Measurements from ENCODE around the gene NCMAP. TPM values are rescaled to one million over a fixed set of nuclear protein-coding genes. Genes with fewer than 3 reads are reported as not detected.
A peak's percentile ranks its signal among the peaks of the same experiment; 100 is the strongest.
"Not testable (repeated sequence)": the region's sequence is repeated elsewhere in the genome, so short reads cannot be mapped to it uniquely, and the experiment has no call there.

Gene NCMAP
- total RNA-seq, 2 experiments from 2014 or later, result 0.11 to 0.20 TPM

GRCh38 chr1:24525606-24526005 lies 30.3 kb upstream of the NCMAP start:
- Mint-ChIP-seq H3K27me3 (no peaks in the 10 kb centered on the region), H3K4me3 (no peak overlapping the region), H3K4me1 (ENCODE audit: low read depth) (peaks cover 53% of the 10 kb centered on the region), H3K27ac (no peak overlapping the region), H3K9me3 (no peaks in the 10 kb centered on the region), H3K36me3 (ENCODE audit: low read depth) (peaks cover 14% of the 10 kb centered on the region)
- intact Hi-C loops (cut with micrococcal nuclease), result no loop called here
- no peak for TF ChIP-seq CTCF (IDR thresholded peaks at IDR 0.05)
- no peak for DNase-seq
- ChIA-PET CTCF (interaction anchor here (0.9 to 9.4 kb wide), 12 partner anchors 8 to 326 kb away, joined by 4 to 110 read pairs (median 10); partner anchors contain the start of genes NIPAL3, RCAN3 and STPG1), POLR2A (interaction anchor here (1.0 to 3.5 kb wide), 7 partner anchors 9 to 37 kb away, joined by 3 to 16 read pairs (median 5); partner anchors contain the start of gene RCAN3)
- ATAC-seq, result no peak

- CTCF ChIA-PET, result interaction anchor here (0.7 to 9.4 kb wide), 18 partner anchors 8 to 327 kb away, joined by 3 to 110 read pairs (median 8); partner anchors contain the start of genes NIPAL3 and RCAN3
- no peak overlapping the region for H3K4me3 Mint-ChIP-seq
- H3K27ac Mint-ChIP-seq, result peak overlapping the region; percentile 71
- intact Hi-C loops (cut with micrococcal nuclease), result no loop called here
- DNase-seq (no peak), ATAC-seq (no peak)
- H3K27me3 Mint-ChIP-seq, result no peaks in the 10 kb centered on the region
- peaks cover 52% of the 10 kb centered on the region for H3K4me1 Mint-ChIP-seq (ENCODE audit: low read depth)
- H3K9me3 Mint-ChIP-seq, result no peaks in the 10 kb centered on the region
- POLR2A ChIA-PET, result interaction anchor here (1.0 to 3.5 kb wide), 7 partner anchors 9 to 24 kb away, joined by 3 to 16 read pairs (median 5); partner anchors contain the start of gene RCAN3
- peaks cover 15% of the 10 kb centered on the region for H3K36me3 Mint-ChIP-seq (ENCODE audit: low read depth)
- no peak for TF ChIP-seq CTCF (IDR thresholded peaks at IDR 0.05)
Observed at GRCh38 chr1:24526045-24526444, 29.8 kb upstream of the NCMAP start.

- no peak overlapping the region for H3K4me3 Mint-ChIP-seq
- DNase-seq, result peak; percentile 70
Observed at GRCh38 chr1:24526940-24527542, 28.8 kb upstream of the NCMAP start.

GRCh38 chr1:24528744-24529143 lies 27.1 kb upstream of the NCMAP start:
- peaks cover 35% of the 10 kb centered on the region for H3K36me3 Mint-ChIP-seq (ENCODE audit: low read depth)

More at GRCh38 chr1:24526940-24527542, 28.8 kb upstream of the NCMAP start:
- peak; percentile 65 for ATAC-seq
- CTCF ChIA-PET, result interaction anchor here (0.6 to 9.4 kb wide), 24 partner anchors 10 to 328 kb away, joined by 3 to 110 read pairs (median 5); partner anchors contain the start of genes NIPAL3 and RCAN3
- peak; percentile 82 for TF ChIP-seq CTCF (IDR thresholded peaks at IDR 0.05)
- intact Hi-C loops (cut with micrococcal nuclease), result no loop called here
- Mint-ChIP-seq H3K27me3 (no peaks in the 10 kb centered on the region), H3K36me3 (ENCODE audit: low read depth) (peaks cover 23% of the 10 kb centered on the region), H3K4me1 (ENCODE audit: low read depth) (peaks cover 57% of the 10 kb centered on the region), H3K9me3 (no peaks in the 10 kb centered on the region), H3K27ac (peak overlapping the region; percentile 55)
- POLR2A ChIA-PET, result interaction anchor here (1.5 to 1.9 kb wide), 4 partner anchors 10 to 25 kb away, joined by 4 to 5 read pairs (median 5); partner anchors contain the start of gene RCAN3

GRCh38 chr1:24529292-24529691 lies 26.6 kb upstream of the NCMAP start:
- ATAC-seq; H3K9me3 Mint-ChIP-seq; POLR2A ChIA-PET; DNase-seq; H3K4me3 Mint-ChIP-seq; H3K27me3 Mint-ChIP-seq; intact Hi-C loops (cut with micrococcal nuclease): not testable (repeated sequence)
- CTCF ChIA-PET, result interaction anchor here (0.7 to 9.4 kb wide), 6 partner anchors 15 to 135 kb away, joined by 3 to 110 read pairs (median 34); partner anchors contain the start of genes NIPAL3 and RCAN3
- Mint-ChIP-seq H3K36me3 (ENCODE audit: low read depth) (peaks cover 41% of the 10 kb centered on the region), H3K4me1 (ENCODE audit: low read depth) (peaks cover 60% of the 10 kb centered on the region), H3K27ac (peak overlapping the region; percentile 67)

More at GRCh38 chr1:24528744-24529143, 27.1 kb upstream of the NCMAP start:
- ChIA-PET CTCF (interaction anchor here (0.9 to 9.4 kb wide), 5 partner anchors 14 to 112 kb away, joined by 3 to 110 read pairs (median 66); partner anchors contain the start of genes NIPAL3 and RCAN3), POLR2A (interaction anchor here (0.9 to 1.7 kb wide), 2 partner anchors 27 to 55 kb away, joined by 3 to 5 read pairs; partner anchors contain the start of gene RCAN3)
- Mint-ChIP-seq H3K4me3 (no peak overlapping the region), H3K4me1 (ENCODE audit: low read depth) (peaks cover 57% of the 10 kb centered on the region), H3K9me3 (peaks cover 2% of the 10 kb centered on the region), H3K27ac (peak overlapping the region; percentile 67), H3K27me3 (no peaks in the 10 kb centered on the region)
- no peak for TF ChIP-seq CTCF (IDR thresholded peaks at IDR 0.05)
- no peak for DNase-seq
- intact Hi-C loops (cut with micrococcal nuclease), result no loop called here
- ATAC-seq, result no peak

All from activated CD8-positive, alpha-beta T cell treated with anti-CD3 and anti-CD28 coated beads for 36 hours (primary cell).